Spleen (tissue), 7 donors: ENCODE results near the gene DERL2.

Experiments
- CTCF ChIP-seq, 11 experiments: fragments of 200-600 bp in 7 of 11; fragments of 450-650 bp in 4 of 11; sonication (generic) in 4 of 11; IDR thresholded peaks in 8 of 11; conservative IDR thresholded peaks in 3 of 11; 1 replicate in 7 of 11; 2 replicates in 4 of 11; pipeline versions ENCODE4 v1.4.0 to v1.8.0; 2016 to 2021; ENCODE audit warnings: antibody characterized with exemption in 11 of 11, inconsistent platforms in 4 of 11, mild to moderate bottlenecking in 1 of 11
- POLR2A ChIP-seq, 3 donors: fragments of 450-650 bp; IDR thresholded peaks; one replicate each; pipeline ENCODE4 v1.5.1; 2017; ENCODE audit warnings: antibody characterized with exemption in 3 of 3, mild to moderate bottlenecking in 1 of 3
- POLR2AphosphoS5 ChIP-seq, 3 donors: sonication (generic); formaldehyde crosslinking; IDR thresholded peaks; one replicate each; pipeline ENCODE4 v1.5.1; 2017; ENCODE audit warnings: antibody characterized with exemption in 3 of 3
- donor health status: DM: no; HTN: no; CAD: no; lungs with moderate emphysema.
- donor health status: DM: no; HTN: no; CAD: no.
- donor health status: DM: no; HTN: no; CAD: no.

GRCh38 chr17:5501685-5502084 is 15.7 kb upstream of the DERL2 start:
- TF ChIP-seq CTCF (IDR thresholded peaks at IDR 0.05 in 8 of 11, conservative IDR thresholded peaks at IDR 0.05 in 3 of 11), result no peak
- no peak for TF ChIP-seq POLR2A (IDR thresholded peaks at IDR 0.05)
- TF ChIP-seq POLR2AphosphoS5 (IDR thresholded peaks at IDR 0.05), result no peak
